NCI-H2196 (cell line): ENCODE measurements around the gene PRR27.
"Not testable (repeated sequence)": the region's sequence is repeated elsewhere in the genome, so short reads cannot be mapped to it uniquely, and the experiment has no call there.

Experiments
- DNase-seq: peaks from one replicate; lab custom pipeline; 2025; ENCODE audit not compliant: unreplicated experiment; lab: John Stamatoyannopoulos, UW

The PRR27 gene

GRCh38 chr4:70196857-70197256, 42.8 kb downstream of the PRR27 start:
- no peak for DNase-seq

- no peak for DNase-seq
These were observed 43.8 kb downstream of the PRR27 start for GRCh38 chr4:70197842-70198241.

GRCh38 chr4:70203601-70204000, 49.6 kb downstream of the PRR27 start:
- no peak for DNase-seq

DNA sequence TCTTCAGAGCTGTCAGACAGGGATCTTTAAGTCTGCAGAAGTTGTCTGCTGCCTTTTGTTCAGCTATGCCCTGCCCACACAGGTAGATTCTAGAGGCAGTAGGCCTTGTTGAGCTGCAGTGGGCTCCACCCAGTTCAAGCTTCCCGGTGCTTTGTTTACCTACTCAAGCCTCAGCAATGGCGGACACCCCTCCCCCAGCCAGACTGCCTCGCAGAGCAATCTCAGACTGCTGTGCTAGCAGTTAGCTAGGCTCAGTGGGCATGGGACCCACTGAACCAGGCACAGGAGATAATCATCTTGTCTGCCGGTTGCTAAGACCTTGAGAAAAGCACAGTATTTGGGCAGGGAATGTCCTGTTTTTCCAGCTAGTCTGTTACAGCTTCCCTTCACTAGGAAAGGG, 58.7 kb downstream of the PRR27 start:
- DNase-seq, result not testable (repeated sequence)
